Measurements from ENCODE around the gene SORBS1.
"Not testable (repeated sequence)": the region's sequence is repeated elsewhere in the genome, so short reads cannot be mapped to it uniquely, and the experiment has no call there.

Gene SORBS1

GRCh38 chr10:95469676-95470075, 91.5 kb downstream of the SORBS1 start:
- H3K4me1 Mint-ChIP-seq: peaks cover 3% of the 10 kb centered on the region
- H3K27me3 Mint-ChIP-seq: peaks cover 3% of the 10 kb centered on the region
- no peak for DNase-seq
- H3K4me3 Mint-ChIP-seq: no peak overlapping the region
- no peak overlapping the region for H3K27ac Mint-ChIP-seq
- H3K9me3 Mint-ChIP-seq: no peaks in the 10 kb centered on the region
- CTCF ChIA-PET: interaction anchor here (0.6 to 1.8 kb wide), 2 partner anchors 22 to 39 kb away, joined by 3 to 4 read pairs; no protein-coding TSS in a partner anchor
- H3K36me3 Mint-ChIP-seq: no peaks in the 10 kb centered on the region

DNA sequence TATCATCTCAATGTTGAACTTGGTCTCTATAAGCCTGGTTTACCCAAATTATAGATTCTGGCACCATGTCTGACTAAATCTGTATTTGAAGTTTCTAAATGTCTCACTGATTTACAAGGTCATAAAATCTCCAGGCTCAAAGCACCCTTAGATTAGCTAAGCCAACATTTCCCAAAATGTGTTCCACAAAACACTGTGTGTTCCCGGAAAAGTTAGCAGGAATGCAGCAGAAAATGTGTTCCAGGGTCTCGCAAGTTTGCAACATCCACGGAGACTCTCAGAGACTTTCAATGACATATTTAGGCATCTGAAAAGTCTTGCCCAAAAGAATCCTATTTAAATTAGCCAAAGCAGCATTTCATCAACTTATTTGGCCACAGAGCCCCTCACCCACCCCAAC, 91.9 kb downstream of the SORBS1 start:
- Mint-ChIP-seq H3K27me3 (peaks cover 6% of the 10 kb centered on the region), H3K9me3 (no peaks in the 10 kb centered on the region), H3K4me1 (peaks cover 3% of the 10 kb centered on the region), H3K36me3 (no peaks in the 10 kb centered on the region), H3K27ac (no peak overlapping the region), H3K4me3 (no peak overlapping the region)
- DNase-seq: no peak
- CTCF ChIA-PET: interaction anchor here (1.8 kb wide), 1 partner anchor 38 kb away, joined by 4 read pairs; no protein-coding TSS in a partner anchor

DNA sequence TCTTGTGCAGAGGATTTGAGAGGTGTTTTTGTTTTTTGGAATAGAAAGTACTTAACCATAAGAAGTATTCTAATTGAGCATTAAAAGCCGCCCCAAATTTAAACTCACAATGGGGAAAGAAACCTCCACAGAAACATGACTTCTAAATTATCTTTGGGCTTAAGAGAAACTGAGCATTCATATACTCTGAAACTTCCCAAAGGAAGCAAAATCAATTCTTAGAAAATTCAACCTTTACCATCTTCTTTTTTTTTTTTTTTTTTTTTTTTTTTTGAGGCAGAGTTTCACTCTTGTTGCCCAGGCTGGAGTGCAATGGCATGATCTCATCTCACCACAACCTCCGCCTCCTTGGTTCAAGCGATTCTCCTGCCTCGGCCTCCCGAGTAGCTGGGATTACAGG, 93.5 kb downstream of the SORBS1 start:
- H3K4me3 Mint-ChIP-seq, DNase-seq, H3K4me1 Mint-ChIP-seq, H3K9me3 Mint-ChIP-seq, H3K27ac Mint-ChIP-seq, CTCF ChIA-PET, H3K27me3 Mint-ChIP-seq, H3K36me3 Mint-ChIP-seq: not testable (repeated sequence)

DNA sequence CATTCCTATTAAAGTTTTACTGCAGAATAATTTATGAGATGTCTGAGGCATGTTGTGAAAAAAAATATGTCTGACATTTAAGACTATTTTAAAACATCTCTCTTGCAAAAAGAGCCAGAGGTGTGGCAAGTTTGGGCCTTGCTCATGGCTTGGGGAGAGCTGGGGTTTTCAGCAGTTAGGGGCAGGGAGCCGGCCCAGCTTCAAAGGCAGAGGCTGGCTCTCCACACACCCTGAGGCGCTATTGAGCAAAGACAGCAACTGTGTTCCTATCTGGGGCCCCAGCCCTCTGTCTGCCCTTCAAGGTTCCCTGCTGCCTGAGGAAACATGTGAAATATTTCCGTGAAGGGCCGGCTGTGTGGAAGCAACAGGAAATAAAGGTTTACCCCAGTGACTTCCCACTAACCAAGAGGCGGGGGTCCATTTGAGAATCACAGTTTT, 94.0 kb downstream of the SORBS1 start:
- Mint-ChIP-seq H3K4me1 (peaks cover 3% of the 10 kb centered on the region), H3K4me3 (no peak overlapping the region), H3K36me3 (no peaks in the 10 kb centered on the region), H3K9me3 (no peaks in the 10 kb centered on the region), H3K27me3 (peaks cover 9% of the 10 kb centered on the region), H3K27ac (no peak overlapping the region)
- CTCF ChIA-PET: no interaction called here
- no peak for DNase-seq

DNA sequence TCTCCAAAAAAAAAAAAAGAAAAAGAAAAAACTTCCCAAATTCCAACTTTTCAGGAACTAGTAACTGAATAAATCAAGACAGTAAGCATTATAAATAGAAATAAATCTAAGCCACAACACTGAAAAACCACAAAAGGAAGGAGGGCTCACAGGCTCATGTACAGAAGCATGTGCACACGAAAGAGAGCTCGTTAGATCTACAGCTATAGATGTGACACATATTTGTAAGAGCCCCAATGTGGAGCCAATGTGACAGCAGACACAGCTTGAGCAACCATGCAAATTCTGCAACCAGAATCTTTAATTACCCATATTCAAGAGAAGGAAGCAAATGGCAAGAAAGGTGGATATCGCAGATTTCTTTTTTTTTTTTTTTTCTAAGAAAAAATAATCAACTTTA, 94.7 kb downstream of the SORBS1 start:
- no peak overlapping the region for H3K4me3 Mint-ChIP-seq
- no peaks in the 10 kb centered on the region for H3K36me3 Mint-ChIP-seq
- CTCF ChIA-PET: no interaction called here
- H3K27me3 Mint-ChIP-seq: peaks cover 9% of the 10 kb centered on the region
- peaks cover 3% of the 10 kb centered on the region for H3K4me1 Mint-ChIP-seq
- DNase-seq: no peak
- no peaks in the 10 kb centered on the region for H3K9me3 Mint-ChIP-seq
- no peak overlapping the region for H3K27ac Mint-ChIP-seq

GRCh38 chr10:95464280-95464679, 96.9 kb downstream of the SORBS1 start:
- Mint-ChIP-seq H3K27me3 (peaks cover 16% of the 10 kb centered on the region), H3K4me1 (peaks cover 3% of the 10 kb centered on the region), H3K27ac (no peak overlapping the region), H3K36me3 (no peaks in the 10 kb centered on the region), H3K4me3 (no peak overlapping the region), H3K9me3 (no peaks in the 10 kb centered on the region)
- CTCF ChIA-PET: no interaction called here
- DNase-seq: no peak

GRCh38 chr10:95462740-95463667, 98.2 kb downstream of the SORBS1 start:
- DNase-seq: no peak
- CTCF ChIA-PET: no interaction called here
- no peak overlapping the region for H3K4me3 Mint-ChIP-seq
- no peaks in the 10 kb centered on the region for H3K36me3 Mint-ChIP-seq
- H3K9me3 Mint-ChIP-seq: no peaks in the 10 kb centered on the region
- peaks cover 16% of the 10 kb centered on the region for H3K27me3 Mint-ChIP-seq
- peaks cover 3% of the 10 kb centered on the region for H3K4me1 Mint-ChIP-seq
- H3K27ac Mint-ChIP-seq: no peak overlapping the region

GRCh38 chr10:95461611-95462010, 99.6 kb downstream of the SORBS1 start:
- H3K27me3 Mint-ChIP-seq: peaks cover 16% of the 10 kb centered on the region
- no peaks in the 10 kb centered on the region for H3K4me1 Mint-ChIP-seq
- CTCF ChIA-PET: interaction anchor here (1.0 kb wide), 1 partner anchor 16 kb away, joined by 3 read pairs; no protein-coding TSS in a partner anchor

DNA sequence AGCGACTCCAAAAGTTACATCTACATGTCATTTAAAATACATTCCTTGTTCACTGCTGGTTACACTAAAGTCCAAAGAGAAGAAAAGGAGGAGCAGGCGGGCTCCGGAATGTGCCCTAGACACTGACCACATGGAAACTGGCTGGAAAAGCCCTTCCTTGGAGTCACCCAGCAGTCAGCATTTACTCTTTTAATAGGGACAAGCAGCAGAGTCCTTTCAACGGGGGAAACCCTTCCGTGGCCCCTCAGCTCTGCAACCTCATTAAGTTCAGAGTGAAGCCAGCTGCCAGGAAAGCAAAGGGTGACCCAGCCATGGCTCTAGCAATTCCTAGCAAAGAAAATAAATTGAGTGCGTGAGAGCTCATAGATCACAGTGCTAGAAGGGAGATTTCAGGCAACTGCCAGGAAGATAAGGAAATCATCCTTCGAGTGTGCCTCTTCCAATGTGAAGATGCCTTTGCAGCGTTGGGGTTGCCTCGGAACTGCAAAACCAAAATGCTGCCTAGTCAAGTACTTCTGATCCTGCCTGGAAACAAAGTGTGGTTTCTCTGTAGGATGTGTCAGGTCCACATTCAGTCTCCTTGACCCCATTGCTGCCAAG, 101.6 kb downstream of the SORBS1 start:
- H3K9me3 Mint-ChIP-seq: no peaks in the 10 kb centered on the region
- H3K36me3 Mint-ChIP-seq: no peaks in the 10 kb centered on the region
- no peak for DNase-seq
- H3K27ac Mint-ChIP-seq: no peak overlapping the region
- CTCF ChIA-PET: no interaction called here
- no peaks in the 10 kb centered on the region for H3K4me1 Mint-ChIP-seq
- no peak overlapping the region for H3K4me3 Mint-ChIP-seq
- H3K27me3 Mint-ChIP-seq: peaks cover 12% of the 10 kb centered on the region

More at GRCh38 chr10:95461611-95462010, 99.6 kb downstream of the SORBS1 start:
- no peak for DNase-seq
- H3K4me3 Mint-ChIP-seq: no peak overlapping the region
- no peak overlapping the region for H3K27ac Mint-ChIP-seq
- no peaks in the 10 kb centered on the region for H3K36me3 Mint-ChIP-seq
- no peaks in the 10 kb centered on the region for H3K9me3 Mint-ChIP-seq

GRCh38 chr10:95458871-95459270, 102.3 kb downstream of the SORBS1 start:
- CTCF ChIA-PET: interaction anchor here (0.8 kb wide), 1 partner anchor 84 kb away, joined by 3 read pairs; no protein-coding TSS in a partner anchor
- H3K36me3 Mint-ChIP-seq: no peaks in the 10 kb centered on the region
- no peak overlapping the region for H3K27ac Mint-ChIP-seq
- H3K27me3 Mint-ChIP-seq: peaks cover 11% of the 10 kb centered on the region
- H3K4me3 Mint-ChIP-seq: no peak overlapping the region
- no peaks in the 10 kb centered on the region for H3K9me3 Mint-ChIP-seq
- no peaks in the 10 kb centered on the region for H3K4me1 Mint-ChIP-seq
- no peak for DNase-seq

- Mint-ChIP-seq H3K4me1 (no peaks in the 10 kb centered on the region), H3K4me3 (no peak overlapping the region), H3K9me3 (no peaks in the 10 kb centered on the region), H3K27ac (no peak overlapping the region), H3K27me3 (peaks cover 7% of the 10 kb centered on the region), H3K36me3 (no peaks in the 10 kb centered on the region)
- CTCF ChIA-PET: no interaction called here
- no peak for DNase-seq
Measured at GRCh38 chr10:95458014-95458413, 103.2 kb downstream of the SORBS1 start.

DNA sequence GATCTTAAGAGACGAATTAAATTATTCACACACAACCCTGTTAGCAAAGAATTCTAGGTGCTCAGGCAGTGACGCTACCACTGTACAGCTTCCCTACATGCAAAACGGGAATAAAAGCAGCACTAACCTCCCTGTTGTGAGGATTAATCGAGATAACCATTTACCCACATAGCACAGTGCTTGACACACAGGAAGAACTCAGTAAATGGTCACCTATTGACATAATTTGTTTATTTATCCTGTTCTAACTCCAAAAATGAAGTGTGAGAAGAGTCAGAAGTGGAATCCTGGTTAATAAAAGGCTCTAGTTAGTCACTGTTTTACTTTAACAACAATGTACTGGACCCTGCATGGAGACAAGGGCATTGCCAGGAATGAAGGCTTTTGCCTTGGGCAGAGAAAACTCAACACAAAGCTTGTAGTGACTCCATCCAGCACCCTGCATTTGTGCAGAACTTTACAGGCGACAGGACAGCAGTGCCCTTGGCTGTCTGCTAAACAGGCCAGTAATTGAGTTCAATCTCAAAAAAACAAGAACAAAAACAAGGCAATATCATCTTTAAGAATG, 103.8 kb downstream of the SORBS1 start:
- Mint-ChIP-seq H3K27ac (no peak overlapping the region), H3K4me3 (no peak overlapping the region), H3K36me3 (no peaks in the 10 kb centered on the region), H3K9me3 (no peaks in the 10 kb centered on the region), H3K4me1 (no peaks in the 10 kb centered on the region), H3K27me3 (peaks cover 7% of the 10 kb centered on the region)
- CTCF ChIA-PET: no interaction called here
- DNase-seq: no peak

GRCh38 chr10:95456516-95456915, 104.7 kb downstream of the SORBS1 start:
- DNase-seq: no peak
- peaks cover 7% of the 10 kb centered on the region for H3K27me3 Mint-ChIP-seq
- H3K36me3 Mint-ChIP-seq: no peaks in the 10 kb centered on the region
- no peak overlapping the region for H3K4me3 Mint-ChIP-seq
- no peaks in the 10 kb centered on the region for H3K9me3 Mint-ChIP-seq
- H3K4me1 Mint-ChIP-seq: no peaks in the 10 kb centered on the region
- CTCF ChIA-PET: no interaction called here
- H3K27ac Mint-ChIP-seq: no peak overlapping the region

DNA sequence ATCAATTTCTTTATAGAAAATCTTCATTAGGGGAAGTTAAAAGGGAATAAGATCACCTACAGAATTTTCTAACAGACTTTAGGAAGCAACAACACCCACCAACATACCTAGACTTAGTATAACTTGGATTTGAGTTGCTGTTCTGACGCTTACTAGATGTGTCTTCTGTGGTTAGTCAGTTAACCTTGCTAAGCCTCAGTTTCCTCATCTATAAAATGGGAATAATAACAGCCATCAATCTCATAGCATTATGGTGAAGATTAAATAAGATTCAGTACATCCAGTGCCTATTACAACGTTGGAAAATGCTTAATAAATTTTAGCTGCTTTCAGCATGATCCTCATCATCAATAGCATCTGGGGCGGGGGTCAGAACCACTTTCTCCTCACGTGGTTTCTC, 106.2 kb downstream of the SORBS1 start:
- H3K4me1 Mint-ChIP-seq: no peaks in the 10 kb centered on the region
- H3K36me3 Mint-ChIP-seq: no peaks in the 10 kb centered on the region
- CTCF ChIA-PET: interaction anchor here (2.1 kb wide), 1 partner anchor 24 kb away, joined by 8 read pairs; no protein-coding TSS in a partner anchor
- H3K4me3 Mint-ChIP-seq: no peak overlapping the region
- H3K27me3 Mint-ChIP-seq: peaks cover 7% of the 10 kb centered on the region
- no peak for DNase-seq
- H3K9me3 Mint-ChIP-seq: no peaks in the 10 kb centered on the region
- no peak overlapping the region for H3K27ac Mint-ChIP-seq

Measured in activated naive CD4-positive, alpha-beta T cell treated with anti-CD3 and anti-CD28 coated beads, Interleukin-2, amount 10 ng/mL, durations not matched to agents 7 days and 5 days (primary cell).